Stimulated activated CD4-positive, alpha-beta T cell treated with anti-CD3 and anti-CD28 coated beads, Interleukin-15, amount 100 ng/mL, for 48 hours (primary cell): ENCODE results near the gene PSMD11.

ENCODE experiments used
- DNase-seq, 2 donors: peaks; one replicate each; pipeline ENCODE4 v3.0.0-alpha.2; 2020; ENCODE audit warnings: low read depth in 2 of 2

PSMD11 gene

GRCh38 chr17:32490101-32490482, 45.8 kb downstream of the PSMD11 start:
- no peak for DNase-seq

- no peak for DNase-seq
Measured at GRCh38 chr17:32491371-32492263, 47.3 kb downstream of the PSMD11 start.

- no peak for DNase-seq
Measured at GRCh38 chr17:32492264-32492589, 47.9 kb downstream of the PSMD11 start.

- no peak for DNase-seq
Measured at GRCh38 chr17:32492648-32493289, 48.5 kb downstream of the PSMD11 start.

GRCh38 chr17:32493571-32493970, 49.3 kb downstream of the PSMD11 start:
- no peak for DNase-seq

- no peak for DNase-seq
Measured at GRCh38 chr17:32493976-32494513, 49.7 kb downstream of the PSMD11 start.

GRCh38 chr17:32494621-32495358, 50.5 kb downstream of the PSMD11 start:
- DNase-seq: no peak

GRCh38 chr17:32495359-32496231, 51.3 kb downstream of the PSMD11 start:
- DNase-seq: no peak

GRCh38 chr17:32496395-32497073, 52.2 kb downstream of the PSMD11 start:
- DNase-seq: no peak

- no peak for DNase-seq
Measured at GRCh38 chr17:32497431-32498205, 53.3 kb downstream of the PSMD11 start.

GRCh38 chr17:32498391-32498790, 54.1 kb downstream of the PSMD11 start:
- DNase-seq: no peak

- DNase-seq: no peak
Measured at GRCh38 chr17:32502013-32502412, 57.7 kb downstream of the PSMD11 start.

GRCh38 chr17:32502710-32503109, 58.4 kb downstream of the PSMD11 start:
- DNase-seq: no peak

GRCh38 chr17:32503251-32504165, 59.2 kb downstream of the PSMD11 start:
- DNase-seq: no peak

GRCh38 chr17:32504166-32504990, 60.1 kb downstream of the PSMD11 start:
- no peak for DNase-seq

GRCh38 chr17:32508926-32509325, 64.6 kb downstream of the PSMD11 start:
- DNase-seq: no peak

GRCh38 chr17:32510466-32510865, 66.2 kb downstream of the PSMD11 start:
- no peak for DNase-seq

- DNase-seq: no peak
Measured at GRCh38 chr17:32512328-32512727, 68.0 kb downstream of the PSMD11 start.
